HG02870 (cell line): ENCODE data around the gene B4GALNT4.
"Not testable (repeated sequence)": the region's sequence is repeated elsewhere in the genome, so short reads cannot be mapped to it uniquely, and the experiment has no call there.

Source experiments
- ATAC-seq: cut with Tn5 transposase; IDR thresholded peaks from one replicate; pipeline ENCODE4 v1.9.1; 2021; ENCODE audit warnings: mild to moderate bottlenecking, moderate library complexity; ENCODE audit not compliant: unreplicated experiment

Gene B4GALNT4

GRCh38 chr11:335779-336658 is 33.3 kb upstream of the B4GALNT4 start:
- ATAC-seq = no peak

- no peak for ATAC-seq
Observed at GRCh38 chr11:336659-337198, 32.6 kb upstream of the B4GALNT4 start.

GRCh38 chr11:337711-338110 is 31.6 kb upstream of the B4GALNT4 start:
- ATAC-seq = no peak

GRCh38 chr11:339963-340362 is 29.3 kb upstream of the B4GALNT4 start:
- ATAC-seq = no peak

GRCh38 chr11:340539-341512 is 28.5 kb upstream of the B4GALNT4 start:
- no peak for ATAC-seq

GRCh38 chr11:342328-342727 is 27.0 kb upstream of the B4GALNT4 start:
- no peak for ATAC-seq

- no peak for ATAC-seq
Observed at GRCh38 chr11:344836-345578, 24.3 kb upstream of the B4GALNT4 start.

- no peak for ATAC-seq
Observed at GRCh38 chr11:346529-346928, 22.8 kb upstream of the B4GALNT4 start.

- not testable (repeated sequence) for ATAC-seq
Observed at GRCh38 chr11:349270-349954, 19.9 kb upstream of the B4GALNT4 start.

- not testable (repeated sequence) for ATAC-seq
Observed at GRCh38 chr11:350033-350722, 19.1 kb upstream of the B4GALNT4 start.

- ATAC-seq = no peak
Observed at GRCh38 chr11:350723-351255, 18.5 kb upstream of the B4GALNT4 start.

GRCh38 chr11:351411-351810 is 17.9 kb upstream of the B4GALNT4 start:
- ATAC-seq = no peak

GRCh38 chr11:352456-353031 is 16.8 kb upstream of the B4GALNT4 start:
- no peak for ATAC-seq

- no peak for ATAC-seq
Observed at GRCh38 chr11:353179-353873, 16.0 kb upstream of the B4GALNT4 start.

- no peak for ATAC-seq
Observed at GRCh38 chr11:355581-356458, 13.5 kb upstream of the B4GALNT4 start.

GRCh38 chr11:356610-357009 is 12.7 kb upstream of the B4GALNT4 start:
- ATAC-seq = no peak

- ATAC-seq = no peak
Observed at GRCh38 chr11:357582-357981, 11.7 kb upstream of the B4GALNT4 start.
